Motor neuron (in vitro differentiated cells): Measurements from ENCODE around the gene GUCY2D. TPM values are rescaled to one million over a fixed set of nuclear protein-coding genes. Genes with fewer than 3 reads are reported as not detected.
"Not testable (repeated sequence)": the region's sequence is repeated elsewhere in the genome, so short reads cannot be mapped to it uniquely, and the experiment has no call there.

Experiments used
- ATAC-seq, 8 experiments: fragments of 200-7000 bp; cut with Tn5 transposase; replicated peaks in 6 of 8; 2 replicates each; pipeline ENCODE4 v1.8.0; 2021; ENCODE audit warnings: mild to moderate bottlenecking in 8 of 8, moderate library complexity in 8 of 8
- H3K27ac ChIP-seq, 2 donors: fragments of 250-450 bp; sonication (Bioruptor Pico); 2 replicates each; pipeline ENCODE4 v1.9.0; 2021; ENCODE audit warnings: antibody characterized with exemption in 2 of 2, mild to moderate bottlenecking in 2 of 2, moderate library complexity in 1 of 2
- H3K4me1 ChIP-seq, 2 donors: fragments of 250-450 bp; sonication (Bioruptor Pico); replicated peaks in 1 of 2; 2 replicates each; pipeline ENCODE4 v1.6.1; 2021; ENCODE audit warnings: antibody characterized with exemption in 2 of 2, mild to moderate bottlenecking in 2 of 2, moderate library complexity in 1 of 2
- H3K4me3 ChIP-seq, 5 donors: fragments of 250-450 bp; sonication (Bioruptor Pico); 2 replicates each; pipeline ENCODE4 v1.9.0; 2021; ENCODE audit warnings: antibody characterized with exemption in 5 of 5, mild to moderate bottlenecking in 5 of 5, moderate library complexity in 4 of 5
- WGBS, 10 experiments: fragments of 450-650 bp; shearing (Covaris generic); methylation state at CpG; one replicate each; pipeline ENCODE4 v1.0.0; 2022; 5-methylcytosine and 5-hydroxymethylcytosine counted together
- in situ Hi-C, 9 experiments: fragments of 400-800 bp; cut with MboI; loops; one replicate each; pipeline ENCODE4 v1.15.0; 2021; ENCODE audit warnings: low sequenced_read_pairs in 9 of 9, low pct_unique_long_range_greater_than_20kb in 2 of 9; ENCODE audit not compliant: unreplicated experiment in 9 of 9
- total RNA-seq, 8 experiments: library from RNA; unstranded; fragments of 300-600 nt; gene quantifications; 2 replicates each; pipeline versions ENCODE4 v1.2.3 to v1.2.4, GENCODE V29; 2022

GUCY2D gene
- total RNA-seq, 8 experiments from 2014 or later = 1.00 TPM; not detected in 7

- H3K27ac ChIP-seq, H3K4me1 ChIP-seq, in situ Hi-C loops, H3K4me3 ChIP-seq: not testable (repeated sequence)
- peak in 2 of 8 experiments; percentile 10 to 14 for ATAC-seq
- 50 to 100% (median 92%) methylated on average over 1 to 4 of the region's 6 CpGs; no CpG with 5 or more reads in 3 of the 10 experiments for WGBS, 10 experiments
These were observed 21.7 kb downstream of the GUCY2D start for GRCh38 chr17:8024161-8024560.

GRCh38 chr17:8025176-8025911 is 22.9 kb downstream of the GUCY2D start:
- ATAC-seq = no peak
- no peaks in the 10 kb centered on the region for H3K4me1 ChIP-seq
- H3K4me3 ChIP-seq = no peak overlapping the region
- in situ Hi-C loops = no loop called here
- no peak overlapping the region for H3K27ac ChIP-seq
- WGBS, 10 experiments = 0 to 67% (median 50%) methylated on average over 1 to 3 of the region's 9 CpGs; no CpG with 5 or more reads in 5 of the 10 experiments

- WGBS, 10 experiments = 18 to 70% (median 52%) methylated on average over 2 to 5 of the region's 5 CpGs; no CpG with 5 or more reads in 2 of the 10 experiments
- Histone ChIP-seq H3K4me3 (no peak overlapping the region), H3K27ac (no peak overlapping the region), H3K4me1 (no peaks in the 10 kb centered on the region)
- in situ Hi-C loops = no loop called here
- peak in 2 of 8 experiments; percentile 87 to 88 for ATAC-seq
These were observed 26.7 kb downstream of the GUCY2D start for GRCh38 chr17:8029121-8029520.

GRCh38 chr17:8031261-8031661 is 28.8 kb downstream of the GUCY2D start:
- in situ Hi-C loops = no loop called here
- Histone ChIP-seq H3K4me3 (no peak overlapping the region), H3K4me1 (no peaks in the 10 kb centered on the region), H3K27ac (no peak overlapping the region)
- WGBS, 10 experiments = 50 to 100% (median 59%) methylated on average over 1 to 5 of the region's 6 CpGs; no CpG with 5 or more reads in 6 of the 10 experiments
- no peak for ATAC-seq

GRCh38 chr17:8031950-8032349 is 29.5 kb downstream of the GUCY2D start:
- in situ Hi-C loops = no loop called here
- ATAC-seq = no peak

GRCh38 chr17:8032442-8032841 is 30.0 kb downstream of the GUCY2D start:
- 0 to 100% (median 72%) methylated on average over 1 to 2 of the region's 2 CpGs for WGBS, 10 experiments
- in situ Hi-C loops = no loop called here
- Histone ChIP-seq H3K4me1 (no peaks in the 10 kb centered on the region), H3K4me3 (no peak overlapping the region), H3K27ac (no peak overlapping the region)
- peak in 2 of 8 experiments; percentile 50 to 57 for ATAC-seq

More at GRCh38 chr17:8031950-8032349, 29.5 kb downstream of the GUCY2D start:
- Histone ChIP-seq H3K4me3 (no peak overlapping the region), H3K4me1 (no peaks in the 10 kb centered on the region), H3K27ac (no peak overlapping the region)
- WGBS, 10 experiments = 78 to 100% (median 100%) methylated on average over 1 of the region's 1 CpG; no CpG with 5 or more reads in 1 of the 10 experiments

GRCh38 chr17:8038954-8039610 is 36.7 kb downstream of the GUCY2D start, which contains the start of gene ALOX15B:
ALOX15B (plus strand) TSS chr17:8039059; CDS start chr17:8039156, 97 bp downstream.
- Histone ChIP-seq H3K27ac (no peak within 1 kb of the TSS), H3K4me1 (no peaks in the 10 kb centered on the region), H3K4me3 (no peak within 1 kb of the TSS)
- in situ Hi-C loops = no loop called here
- peak in 1 of 8 experiments; percentile 16 for ATAC-seq
- 60 to 77% methylated on average over 1 to 3 of the region's 37 CpGs; no CpG with 5 or more reads in 8 of the 10 experiments for WGBS, 10 experiments

- Histone ChIP-seq H3K4me1 (no peaks in the 10 kb centered on the region), H3K4me3 (no peak overlapping the region), H3K27ac (no peak overlapping the region)
- in situ Hi-C loops = no loop called here
- no peak for ATAC-seq
- 60 to 100% (median 83%) methylated on average over 1 to 3 of the region's 11 CpGs; no CpG with 5 or more reads in 4 of the 10 experiments for WGBS, 10 experiments
These were observed 37.3 kb downstream of the GUCY2D start for GRCh38 chr17:8039611-8040168.

- 0 to 72% (median 48%) methylated on average over 1 to 7 of the region's 8 CpGs; no CpG with 5 or more reads in 1 of the 10 experiments for WGBS, 10 experiments
- Histone ChIP-seq H3K4me1 (no peaks in the 10 kb centered on the region), H3K4me3 (no peak overlapping the region), H3K27ac (no peak overlapping the region)
- peak in 3 of 8 experiments; percentile 74 to 86 (median 84) for ATAC-seq
- in situ Hi-C loops = no loop called here
These were observed 39.0 kb downstream of the GUCY2D start for GRCh38 chr17:8041249-8041928.

GRCh38 chr17:8041979-8042378 is 39.6 kb downstream of the GUCY2D start:
- H3K4me3 ChIP-seq = no peak overlapping the region
- H3K27ac ChIP-seq = no peak overlapping the region
- peak in 1 of 8 experiments; percentile 51 for ATAC-seq
- H3K4me1 ChIP-seq = no peaks in the 10 kb centered on the region
- in situ Hi-C loops = no loop called here

GRCh38 chr17:8044819-8045810 is 42.7 kb downstream of the GUCY2D start:
- Histone ChIP-seq H3K4me3 (no peak overlapping the region), H3K27ac (no peak overlapping the region), H3K4me1 (no peaks in the 10 kb centered on the region)
- 80% methylated on average over 1 to 2 of the region's 24 CpGs; no CpG with 5 or more reads in 8 of the 10 experiments for WGBS, 10 experiments
- in situ Hi-C loops = no loop called here
- no peak for ATAC-seq
